Subcutaneous adipose tissue (tissue), 4 donors: ENCODE results near the gene VSIG8. TPM values are rescaled to one million over a fixed set of nuclear protein-coding genes. Genes with fewer than 3 reads are reported as not detected.

Experiments used
- total RNA-seq, 4 donors: library from RNA; depleted of rRNA; stranded (reverse); fragments of >200 nt; gene quantifications; one replicate each; pipeline ENCODE4 v1.1.0, GENCODE V29; 2016
- TF ChIP-seq, protein P1 (sequence below): fragments of 450-650 bp; IDR thresholded peaks from one replicate; pipeline ENCODE4 v1.5.1; 2016; ENCODE audit warnings: low read depth, mild to moderate bottlenecking, control low read depth, antibody characterized with exemption, moderate library complexity

Gene VSIG8
- total RNA-seq, 4 donors from 2014 or later, result not detected

DNA sequence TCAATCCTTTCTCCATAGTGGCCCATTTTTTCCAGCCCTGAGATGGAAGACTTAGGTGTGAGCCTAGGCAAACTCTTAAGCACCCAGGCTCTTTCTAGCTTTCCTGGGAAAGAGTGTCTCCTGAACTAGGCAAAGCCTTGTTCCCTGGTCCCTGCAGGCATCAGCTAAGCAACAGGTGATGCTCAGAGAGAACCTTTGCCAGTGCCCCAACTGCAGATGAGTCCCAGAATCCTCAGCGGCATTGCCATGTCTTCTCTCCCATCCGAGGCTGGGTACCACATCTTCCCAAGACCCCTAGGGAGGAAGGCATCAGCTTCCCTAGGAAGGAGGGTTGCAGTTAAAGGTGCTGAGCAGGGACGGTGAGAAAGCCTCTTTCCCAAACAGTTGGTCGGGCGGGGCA is 8.2 kb upstream of the VSIG8 start:
- TF ChIP-seq, protein P1, sequence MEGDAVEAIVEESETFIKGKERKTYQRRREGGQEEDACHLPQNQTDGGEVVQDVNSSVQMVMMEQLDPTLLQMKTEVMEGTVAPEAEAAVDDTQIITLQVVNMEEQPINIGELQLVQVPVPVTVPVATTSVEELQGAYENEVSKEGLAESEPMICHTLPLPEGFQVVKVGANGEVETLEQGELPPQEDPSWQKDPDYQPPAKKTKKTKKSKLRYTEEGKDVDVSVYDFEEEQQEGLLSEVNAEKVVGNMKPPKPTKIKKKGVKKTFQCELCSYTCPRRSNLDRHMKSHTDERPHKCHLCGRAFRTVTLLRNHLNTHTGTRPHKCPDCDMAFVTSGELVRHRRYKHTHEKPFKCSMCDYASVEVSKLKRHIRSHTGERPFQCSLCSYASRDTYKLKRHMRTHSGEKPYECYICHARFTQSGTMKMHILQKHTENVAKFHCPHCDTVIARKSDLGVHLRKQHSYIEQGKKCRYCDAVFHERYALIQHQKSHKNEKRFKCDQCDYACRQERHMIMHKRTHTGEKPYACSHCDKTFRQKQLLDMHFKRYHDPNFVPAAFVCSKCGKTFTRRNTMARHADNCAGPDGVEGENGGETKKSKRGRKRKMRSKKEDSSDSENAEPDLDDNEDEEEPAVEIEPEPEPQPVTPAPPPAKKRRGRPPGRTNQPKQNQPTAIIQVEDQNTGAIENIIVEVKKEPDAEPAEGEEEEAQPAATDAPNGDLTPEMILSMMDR, result no peak

GRCh38 chr1:159869607-159870006 is 7.2 kb upstream of the VSIG8 start:
- TF ChIP-seq, protein P1, result no peak

- TF ChIP-seq, protein P1, result no peak
Measured at GRCh38 chr1:159869173-159869572, 6.7 kb upstream of the VSIG8 start.

GRCh38 chr1:159868766-159869165 is 6.3 kb upstream of the VSIG8 start:
- TF ChIP-seq, protein P1, result no peak

DNA sequence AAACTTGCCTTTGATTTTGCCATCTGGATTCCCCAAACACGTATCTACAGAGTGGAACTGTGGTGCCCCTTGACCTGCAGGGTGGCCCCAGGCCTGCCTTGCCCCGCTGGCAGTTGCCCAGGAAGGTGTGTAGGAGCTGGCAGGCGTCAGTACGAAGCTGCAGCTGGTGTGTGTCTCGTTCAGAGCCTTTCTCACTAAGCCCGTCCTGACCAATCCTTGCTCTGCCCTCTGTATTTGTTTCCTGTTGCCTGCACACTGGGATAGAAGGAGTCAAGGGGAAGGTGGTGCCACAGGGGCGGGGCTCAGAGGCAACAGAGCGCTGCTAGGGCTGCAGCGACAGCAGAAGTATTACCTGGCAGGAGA is 5.2 kb upstream of the VSIG8 start:
- TF ChIP-seq, protein P1, result no peak

DNA sequence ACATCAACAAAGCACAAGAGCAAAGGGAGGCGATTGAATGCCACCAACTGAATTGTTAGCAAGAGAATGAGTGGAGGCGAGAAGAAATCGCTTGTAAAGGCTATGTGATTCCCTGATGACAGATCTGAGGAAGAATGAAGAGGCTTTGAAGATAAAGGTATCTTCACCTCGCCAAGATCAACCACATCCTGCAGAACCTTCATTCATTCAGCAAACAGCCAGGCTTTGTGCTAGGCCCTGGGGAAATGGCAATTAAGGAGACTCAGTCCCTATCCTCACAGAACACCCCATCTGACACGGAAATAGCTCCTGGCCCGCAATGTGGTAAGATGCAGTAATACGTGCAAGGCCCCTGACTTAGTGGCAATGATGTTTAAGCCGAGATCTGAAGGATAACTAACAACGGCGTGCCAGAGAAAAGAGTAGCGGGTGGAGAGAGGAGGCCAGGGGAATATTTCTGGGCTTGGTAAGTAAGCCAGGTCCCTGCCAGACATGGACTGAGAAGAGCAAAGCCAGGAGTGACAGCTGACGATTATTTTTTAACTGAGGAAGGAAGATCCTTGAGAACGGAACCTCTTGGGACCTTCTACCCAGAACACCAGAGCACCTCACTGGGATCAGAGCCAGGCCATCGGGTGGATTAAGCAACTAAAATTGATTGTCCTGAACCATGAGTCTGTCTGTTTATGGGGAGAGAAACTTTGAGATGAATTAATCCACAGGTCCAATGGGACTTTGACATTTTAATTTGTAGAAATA is 4.6 kb upstream of the VSIG8 start:
- TF ChIP-seq, protein P1, result no peak

DNA sequence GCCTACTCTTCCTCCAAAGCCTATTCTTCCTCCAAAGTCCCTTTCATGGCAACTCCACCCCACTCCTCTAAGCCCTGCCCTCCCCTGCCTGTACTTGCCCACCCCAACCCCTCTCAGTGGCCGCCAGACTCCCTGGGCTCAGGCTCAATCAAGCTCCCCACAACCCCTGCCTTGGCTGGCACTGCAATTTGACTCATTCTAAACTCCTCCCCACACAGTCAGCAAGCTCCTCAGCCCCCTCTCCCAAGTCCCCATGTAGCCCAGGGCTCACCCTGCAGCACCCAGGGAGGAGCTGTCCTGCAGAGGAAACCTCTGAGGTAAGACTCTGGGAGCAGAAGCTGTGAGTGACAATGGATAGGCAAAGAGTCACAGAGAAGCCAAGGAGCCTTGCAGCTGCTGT is 3.6 kb upstream of the VSIG8 start:
- TF ChIP-seq, protein P1, result no peak
